ENCODE data around the gene RTEL1. TPM values are rescaled to one million over a fixed set of nuclear protein-coding genes. Genes with fewer than 3 reads are reported as not detected.
"Not testable (repeated sequence)": the region's sequence is repeated elsewhere in the genome, so short reads cannot be mapped to it uniquely, and the experiment has no call there.

The RTEL1 gene
- total RNA-seq, 6 experiments from 2014 or later, result 9.6 to 16.3 (median 12.4) TPM

- intact Hi-C loops (cut with DNase I), result no loop called here
- Histone ChIP-seq H3K27me3 (no peaks in the 10 kb centered on the region), H3K27ac (no peak overlapping the region), H3K36me3 (peaks cover 0 to 11% (median 1%) of the 10 kb centered on the region in 4 donors), H3K4me1 (no peaks in the 10 kb centered on the region), H3K9me3 (no peaks in the 10 kb centered on the region), H3K4me3 (no peak overlapping the region)
- DNase-seq (no peak), ATAC-seq (no peak)
- TF ChIP-seq POLR2A (IDR thresholded peaks at IDR 0.05) (no peak), CTCF (IDR thresholded peaks at IDR 0.05) (no peak)
- 96% methylated on average over 5 of the region's 5 CpGs for WGBS (ENCODE audit: insufficient coverage, low coverage, low lambda C conversion rate, missing lambda C conversion rate)
Observed at GRCh38 chr20:63714858-63715257, 56.7 kb downstream of the RTEL1 start.

DNA sequence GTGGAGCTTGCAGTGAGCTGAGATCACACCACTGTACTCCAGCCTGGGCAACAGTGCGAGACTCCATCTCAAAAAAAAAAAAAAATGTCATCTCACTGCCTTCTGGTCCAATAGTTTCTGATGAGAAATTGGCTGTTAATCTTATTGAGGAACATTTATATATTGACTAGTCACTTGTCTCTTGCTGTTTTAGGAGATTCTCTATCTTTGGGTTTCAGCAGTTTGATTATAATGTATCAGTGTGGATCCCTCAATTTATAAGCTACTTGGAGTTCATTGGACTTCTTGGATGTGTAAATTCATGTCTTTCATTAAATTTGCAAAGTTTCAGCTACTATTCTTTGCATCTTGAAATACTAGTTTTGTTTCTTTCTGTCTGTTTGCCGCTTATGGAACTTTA lies 60.9 kb downstream of the RTEL1 start:
- WGBS (ENCODE audit: insufficient coverage, low coverage, low lambda C conversion rate, missing lambda C conversion rate), result 89% methylated on average over 1 of the region's 2 CpGs
- no peak overlapping the region for H3K27ac ChIP-seq

GRCh38 chr20:63722967-63723622 lies 65.0 kb downstream of the RTEL1 start:
- H3K36me3 ChIP-seq; H3K27me3 ChIP-seq; DNase-seq; ATAC-seq; intact Hi-C loops (cut with DNase I); H3K9me3 ChIP-seq; H3K27ac ChIP-seq; H3K4me3 ChIP-seq: not testable (repeated sequence)
- peaks cover 0 to 17% (median 3%) of the 10 kb centered on the region in 4 donors for H3K4me1 ChIP-seq
- WGBS (ENCODE audit: insufficient coverage, low coverage, low lambda C conversion rate, missing lambda C conversion rate), result 63% methylated on average over 1 of the region's 2 CpGs

More for the DNA sequence above, 60.9 kb downstream of the RTEL1 start:
- H3K9me3 ChIP-seq, result no peaks in the 10 kb centered on the region
- H3K36me3 ChIP-seq, result peaks cover 0 to 14% (median 7%) of the 10 kb centered on the region in 4 donors
- H3K4me1 ChIP-seq, result no peaks in the 10 kb centered on the region
- no peak overlapping the region for H3K4me3 ChIP-seq
- DNase-seq (no peak), ATAC-seq (no peak)
- intact Hi-C loops (cut with DNase I), result no loop called here
- no peaks in the 10 kb centered on the region for H3K27me3 ChIP-seq
- TF ChIP-seq CTCF (IDR thresholded peaks at IDR 0.05) (no peak), POLR2A (IDR thresholded peaks at IDR 0.05) (no peak)

DNA sequence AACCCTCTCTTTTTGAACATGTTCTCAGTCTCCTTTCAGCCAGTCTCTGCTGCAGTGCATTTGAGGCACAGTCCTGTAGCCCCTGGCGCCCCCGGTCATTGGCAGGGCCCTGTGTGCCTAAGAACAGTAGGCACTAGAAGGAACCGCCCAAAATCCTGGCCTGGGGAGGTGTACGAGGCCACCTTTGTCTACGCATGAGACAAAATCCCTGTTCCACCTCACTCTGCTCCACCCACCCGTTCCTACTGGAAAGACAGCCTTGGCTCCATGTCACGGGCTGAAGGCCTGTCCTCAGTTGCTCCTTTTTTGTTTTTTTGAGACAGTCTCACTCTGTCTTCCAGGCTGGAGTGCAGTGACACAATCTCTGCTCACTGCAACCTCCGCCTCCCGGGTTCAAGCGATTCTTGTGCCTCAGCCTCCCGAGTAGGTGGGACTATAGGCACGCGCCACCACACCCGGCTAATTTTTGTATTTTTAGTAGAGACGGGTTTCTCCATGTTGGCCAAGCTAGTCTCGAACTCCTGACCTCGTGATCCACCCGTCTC lies 72.1 kb downstream of the RTEL1 start:
- H3K36me3 ChIP-seq; ATAC-seq; intact Hi-C loops (cut with DNase I); H3K9me3 ChIP-seq; H3K4me3 ChIP-seq; H3K27me3 ChIP-seq; H3K27ac ChIP-seq: not testable (repeated sequence)
- peaks cover 0 to 44% (median 14%) of the 10 kb centered on the region in 4 donors for H3K4me1 ChIP-seq
- 73% methylated on average over 13 of the region's 18 CpGs for WGBS (ENCODE audit: insufficient coverage, low coverage, low lambda C conversion rate, missing lambda C conversion rate)
- peak in 1 of 3 donors; percentile 30 for DNase-seq

DNA sequence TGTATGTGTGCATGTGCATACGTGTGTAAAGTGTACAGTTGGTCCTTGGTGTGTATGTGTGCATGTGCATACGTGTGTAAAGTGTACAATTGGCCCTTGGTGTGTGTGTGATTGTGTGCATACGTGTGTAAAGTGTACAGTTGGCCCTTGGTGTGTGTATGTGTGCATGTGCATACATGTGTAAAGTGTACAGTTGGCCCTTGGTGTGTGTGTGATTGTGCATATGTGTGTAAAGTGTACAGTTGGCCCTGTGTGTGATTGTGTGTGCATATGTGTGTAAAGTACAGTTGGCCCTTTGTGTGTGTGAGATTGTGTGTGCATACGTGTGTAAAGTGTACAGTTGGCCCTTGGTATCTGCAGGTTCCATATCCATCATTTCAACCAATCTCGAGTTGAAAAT lies 73.3 kb downstream of the RTEL1 start:
- no peak overlapping the region for H3K27ac ChIP-seq
- DNase-seq (no peak), ATAC-seq (no peak)
- 62% methylated on average over 5 of the region's 5 CpGs for WGBS (ENCODE audit: insufficient coverage, low coverage, low lambda C conversion rate, missing lambda C conversion rate)
- intact Hi-C loops (cut with DNase I), result no loop called here
- H3K36me3 ChIP-seq, result peaks cover 0 to 3% (median 0%) of the 10 kb centered on the region in 4 donors
- H3K4me1 ChIP-seq, result peaks cover 0 to 44% (median 14%) of the 10 kb centered on the region in 4 donors
- TF ChIP-seq POLR2A (IDR thresholded peaks at IDR 0.05) (no peak), CTCF (IDR thresholded peaks at IDR 0.05) (no peak)
- H3K9me3 ChIP-seq, result no peaks in the 10 kb centered on the region
- H3K27me3 ChIP-seq, result no peaks in the 10 kb centered on the region
- H3K4me3 ChIP-seq, result no peak overlapping the region

Data from right lobe of liver (tissue), 6 donors.